Measurements from ENCODE around the gene SLC1A2. TPM values are rescaled to one million over a fixed set of nuclear protein-coding genes. Genes with fewer than 3 reads are reported as not detected.

The SLC1A2 gene
- total RNA-seq, 4 donors from 2014 or later, result 1.0 to 3.4 (median 2.0) TPM

DNA sequence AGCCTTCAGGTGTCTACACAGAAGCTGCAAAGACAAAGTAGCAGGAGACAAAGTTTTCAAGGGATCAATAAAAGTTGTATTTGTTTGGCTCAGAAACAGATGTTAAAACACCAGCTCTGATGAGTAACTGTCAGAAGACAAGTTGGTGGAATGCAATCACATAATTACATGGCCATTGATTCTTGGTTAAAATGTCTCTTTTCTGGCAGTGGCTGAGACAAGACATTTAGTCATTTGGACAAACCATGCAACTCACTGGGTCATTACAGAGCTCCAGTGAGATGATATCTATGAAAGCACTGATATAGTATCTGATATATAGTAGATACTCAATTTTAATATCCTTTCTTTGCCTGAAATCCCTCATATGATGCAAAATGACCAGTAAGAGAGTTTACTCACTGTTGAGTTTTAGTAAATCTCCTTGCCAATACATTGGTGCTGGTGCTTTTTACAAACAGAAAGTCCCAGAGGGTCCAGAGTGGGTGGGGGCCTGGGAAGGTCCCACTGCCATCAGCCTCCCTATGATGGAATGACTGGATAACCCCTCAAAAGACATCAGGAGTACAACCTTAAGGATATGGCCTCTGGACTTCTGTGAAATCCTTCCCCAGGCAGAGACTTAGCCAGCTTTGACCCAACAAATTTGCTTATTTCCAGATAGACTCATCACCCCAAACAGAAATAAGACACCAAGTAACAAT, 95.0 kb downstream of the SLC1A2 start:
- Histone ChIP-seq H3K27me3 (no peaks in the 10 kb centered on the region), H3K4me1 (peaks cover 29% of the 10 kb centered on the region), H3K9me3 (no peaks in the 10 kb centered on the region), H3K4me3 (no peak overlapping the region), H3K27ac (no peak overlapping the region), H3K36me3 (no peaks in the 10 kb centered on the region)
- TF ChIP-seq POLR2A (IDR thresholded peaks at IDR 0.05) (no peak), POLR2AphosphoS5 (IDR thresholded peaks at IDR 0.05) (no peak), EP300 (IDR thresholded peaks at IDR 0.05) (no peak)
- TF ChIP-seq, protein P1, sequence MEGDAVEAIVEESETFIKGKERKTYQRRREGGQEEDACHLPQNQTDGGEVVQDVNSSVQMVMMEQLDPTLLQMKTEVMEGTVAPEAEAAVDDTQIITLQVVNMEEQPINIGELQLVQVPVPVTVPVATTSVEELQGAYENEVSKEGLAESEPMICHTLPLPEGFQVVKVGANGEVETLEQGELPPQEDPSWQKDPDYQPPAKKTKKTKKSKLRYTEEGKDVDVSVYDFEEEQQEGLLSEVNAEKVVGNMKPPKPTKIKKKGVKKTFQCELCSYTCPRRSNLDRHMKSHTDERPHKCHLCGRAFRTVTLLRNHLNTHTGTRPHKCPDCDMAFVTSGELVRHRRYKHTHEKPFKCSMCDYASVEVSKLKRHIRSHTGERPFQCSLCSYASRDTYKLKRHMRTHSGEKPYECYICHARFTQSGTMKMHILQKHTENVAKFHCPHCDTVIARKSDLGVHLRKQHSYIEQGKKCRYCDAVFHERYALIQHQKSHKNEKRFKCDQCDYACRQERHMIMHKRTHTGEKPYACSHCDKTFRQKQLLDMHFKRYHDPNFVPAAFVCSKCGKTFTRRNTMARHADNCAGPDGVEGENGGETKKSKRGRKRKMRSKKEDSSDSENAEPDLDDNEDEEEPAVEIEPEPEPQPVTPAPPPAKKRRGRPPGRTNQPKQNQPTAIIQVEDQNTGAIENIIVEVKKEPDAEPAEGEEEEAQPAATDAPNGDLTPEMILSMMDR (IDR thresholded peaks at IDR 0.05), result no peak
- DNase-seq (ENCODE audit: low spot score in 2 of 2), result no peak

DNA sequence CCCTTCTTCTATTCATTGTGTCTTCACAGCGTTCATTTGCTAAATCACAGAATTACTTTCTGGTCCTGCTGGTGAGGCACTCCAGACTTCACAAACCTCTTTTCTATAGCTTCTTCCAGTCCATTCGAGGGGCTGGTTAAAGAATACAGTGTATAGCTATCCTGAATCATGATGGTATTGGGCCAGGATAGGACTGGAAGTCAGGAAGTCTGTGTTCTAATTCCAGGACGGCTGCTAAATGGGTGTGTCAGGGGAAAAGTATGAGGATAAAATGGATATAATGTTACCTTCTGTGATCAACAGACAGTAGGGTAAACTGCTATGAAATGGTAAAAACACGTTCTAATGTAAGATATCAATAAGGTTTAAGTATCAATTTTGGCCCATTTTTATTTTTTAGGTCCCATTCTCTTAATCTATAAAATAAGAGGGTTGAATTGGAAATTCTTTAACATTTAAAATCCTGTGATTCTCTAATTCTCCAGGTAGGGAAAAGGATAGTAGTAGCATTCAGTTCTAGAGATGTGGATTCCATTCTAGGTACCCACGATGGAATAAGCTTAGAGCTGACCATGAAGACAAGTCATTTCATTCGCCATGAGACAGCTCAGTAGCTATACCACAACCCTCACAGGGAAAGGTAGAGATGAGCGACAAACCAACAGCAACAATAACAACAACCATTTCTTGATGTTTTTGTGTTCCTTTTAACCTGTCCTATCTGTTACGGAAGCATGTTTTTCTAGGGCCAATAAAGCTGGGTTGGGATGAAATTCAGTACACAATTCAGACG, 96.1 kb downstream of the SLC1A2 start:
- H3K36me3 ChIP-seq, result no peaks in the 10 kb centered on the region
- H3K4me1 ChIP-seq, result peaks cover 33% of the 10 kb centered on the region
- H3K4me3 ChIP-seq, result no peak overlapping the region
- no peak for DNase-seq (ENCODE audit: low spot score in 2 of 2)
- H3K27ac ChIP-seq, result peak overlapping the region; percentile 75
- no peaks in the 10 kb centered on the region for H3K9me3 ChIP-seq
- no peak for TF ChIP-seq POLR2AphosphoS5 (IDR thresholded peaks at IDR 0.05)
- TF ChIP-seq, protein P1 (IDR thresholded peaks at IDR 0.05), result no peak
- TF ChIP-seq POLR2A (IDR thresholded peaks at IDR 0.05), result no peak
- no peak for TF ChIP-seq EP300 (IDR thresholded peaks at IDR 0.05)
- WGBS, result 78% methylated on average over 9 of the region's 9 CpGs
- H3K27me3 ChIP-seq, result no peaks in the 10 kb centered on the region

DNA sequence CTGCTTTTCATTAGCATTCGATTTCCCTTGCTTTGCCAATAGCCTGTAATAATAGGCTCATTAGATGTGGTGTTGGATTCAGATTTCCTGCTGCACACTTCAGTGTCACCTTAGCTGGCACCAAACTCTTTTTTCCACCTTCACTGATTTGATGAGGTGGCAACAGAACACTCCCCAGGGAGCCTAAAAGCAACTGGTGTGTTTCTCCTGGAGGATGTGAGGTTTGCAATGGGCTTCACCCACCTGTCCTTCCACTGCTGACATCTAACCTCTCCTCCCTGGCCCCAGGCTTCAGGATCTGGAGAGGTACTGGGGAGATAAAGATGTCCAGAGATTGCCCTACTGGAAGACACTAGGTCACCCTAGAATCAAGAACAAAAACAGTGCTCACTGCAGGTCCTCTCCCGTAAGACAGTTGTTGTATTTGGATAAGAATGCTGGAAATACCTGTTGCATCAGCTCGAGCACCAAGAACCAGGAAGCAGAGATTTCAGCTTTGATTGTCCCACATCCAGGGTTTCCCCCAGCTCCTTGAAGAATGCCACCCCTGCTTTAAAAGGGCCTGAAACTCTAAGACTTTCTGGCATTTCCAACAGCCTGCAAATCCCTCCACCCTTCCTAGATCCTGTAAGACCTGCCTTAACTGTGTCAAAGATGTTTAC, 96.9 kb downstream of the SLC1A2 start:
- Histone ChIP-seq H3K27me3 (no peaks in the 10 kb centered on the region), H3K9me3 (no peaks in the 10 kb centered on the region), H3K36me3 (no peaks in the 10 kb centered on the region), H3K4me1 (peaks cover 33% of the 10 kb centered on the region), H3K27ac (peak overlapping the region; percentile 75), H3K4me3 (no peak overlapping the region)
- TF ChIP-seq POLR2A (IDR thresholded peaks at IDR 0.05) (no peak), EP300 (IDR thresholded peaks at IDR 0.05) (no peak), POLR2AphosphoS5 (IDR thresholded peaks at IDR 0.05) (peak in 1 of 3 donors; percentile 10)
- TF ChIP-seq, protein P1 (IDR thresholded peaks at IDR 0.05), result no peak
- DNase-seq (ENCODE audit: low spot score in 2 of 2), result no peak
- 48% methylated on average over 3 of the region's 3 CpGs for WGBS

DNA sequence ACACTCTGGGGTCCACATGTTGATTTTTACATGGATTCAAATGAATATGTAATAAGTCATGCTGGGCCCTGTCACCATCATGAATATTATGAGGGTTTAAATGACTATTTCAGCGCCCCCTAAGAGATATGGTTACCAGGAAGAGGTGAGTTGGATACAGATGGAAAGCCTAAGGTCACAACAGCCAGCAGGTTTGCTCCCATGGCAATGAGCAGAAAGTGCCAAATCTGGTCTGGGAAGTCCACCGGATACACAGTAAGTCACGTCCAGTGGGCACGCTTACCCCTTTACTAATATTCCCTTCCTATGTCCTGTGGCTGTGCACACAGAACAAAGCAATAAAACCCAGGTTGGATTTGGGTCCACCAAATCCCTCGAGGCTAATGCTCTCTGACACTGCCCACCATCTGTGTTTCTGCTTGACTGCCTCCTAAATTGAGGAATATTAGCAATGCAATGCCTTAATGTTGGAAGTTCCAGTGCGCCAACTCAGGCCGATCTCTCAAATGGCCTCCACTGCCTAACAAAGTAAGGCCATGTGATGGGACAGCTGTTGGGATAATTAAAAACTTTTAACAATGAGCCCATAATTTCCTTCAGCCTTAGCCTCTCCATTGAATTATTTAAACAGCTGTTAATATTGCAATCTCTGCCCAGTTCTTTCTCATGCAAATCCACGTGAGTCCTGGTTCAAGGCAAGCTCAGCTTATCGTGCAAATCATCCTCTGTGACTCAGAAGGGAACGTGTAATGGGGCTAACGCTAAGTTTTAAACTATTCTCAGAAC, 97.6 kb downstream of the SLC1A2 start:
- H3K4me3 ChIP-seq, result no peak overlapping the region
- TF ChIP-seq, protein P1 (IDR thresholded peaks at IDR 0.05), result no peak
- TF ChIP-seq POLR2AphosphoS5 (IDR thresholded peaks at IDR 0.05), result peak in 1 of 3 donors; percentile 42
- H3K36me3 ChIP-seq, result no peaks in the 10 kb centered on the region
- H3K9me3 ChIP-seq, result no peaks in the 10 kb centered on the region
- H3K4me1 ChIP-seq, result peaks cover 33% of the 10 kb centered on the region
- DNase-seq (ENCODE audit: low spot score in 2 of 2), result no peak
- no peaks in the 10 kb centered on the region for H3K27me3 ChIP-seq
- peak overlapping the region; percentile 75 for H3K27ac ChIP-seq
- WGBS, result 51% methylated on average over 11 of the region's 11 CpGs
